Measurements from ENCODE around the gene ADGRG7.

GRCh38 chr3:100586832-100587231 is 22.6 kb upstream of the ADGRG7 start:
- TF ChIP-seq GATA3 (IDR thresholded peaks at IDR 0.05; ENCODE audit: low read depth, low read length): no peak
- TF ChIP-seq GATA2 (IDR thresholded peaks at IDR 0.05; ENCODE audit: low read depth, low read length): no peak

Measured in SH-SY5Y (cell line).